Measurements from ENCODE around the gene PSMB1. TPM values are rescaled to one million over a fixed set of nuclear protein-coding genes. Genes with fewer than 3 reads are reported as not detected.

PSMB1 gene
- total and polyA plus RNA-seq, 2 donors (not counting 1 experiment from before 2014, with no cell fraction given): 94.3 to 134 TPM

DNA sequence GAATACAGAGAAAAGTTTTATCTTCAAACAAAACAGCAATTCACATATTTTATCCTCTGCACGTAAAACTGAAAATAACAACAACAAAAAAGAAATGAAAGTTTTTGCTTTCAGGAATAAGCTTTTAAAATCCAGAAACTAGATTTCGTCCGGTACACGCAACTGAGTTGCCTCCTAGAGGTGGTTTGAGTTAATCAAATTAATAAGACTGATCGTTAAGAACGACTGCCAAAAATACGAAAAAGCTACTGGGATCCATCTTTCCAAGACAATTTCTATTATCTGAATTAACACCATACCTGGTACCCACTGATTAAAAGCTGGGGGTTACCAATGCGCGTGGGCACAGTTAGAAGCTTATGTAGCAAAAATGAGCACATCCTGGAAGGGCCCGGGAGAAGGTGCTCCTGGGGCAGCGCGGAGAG is 30.7 kb upstream of the PSMB1 start:
- Histone ChIP-seq H3K9ac (ENCODE audit: low read length) (peak overlapping the region; percentile 85), H3K36me3 (replicated peaks in 1 of 2; ENCODE audit: control extremely low read depth in 1 of 2, control insufficient read depth in 1 of 2, extremely low read depth in 1 of 2, insufficient read depth in 2 of 2, low read length in 1 of 2) (peaks cover 15 to 32% of the 10 kb centered on the region in 2 experiments), H3K4me2 (replicated peaks; ENCODE audit: low read depth, low read length, poor library complexity, severe bottlenecking) (peak overlapping the region; percentile 88), H3K79me2 (ENCODE audit: control insufficient read depth, insufficient read depth, low read length) (peaks cover 8% of the 10 kb centered on the region), H3K4me1 (ENCODE audit: control insufficient read depth in 2 of 2, insufficient read depth in 2 of 2, low read length in 2 of 2) (peaks cover 14 to 16% of the 10 kb centered on the region in 2 donors), H3K4me3 (ENCODE audit: control extremely low read depth in 1 of 5, extremely low read depth in 1 of 5, insufficient read depth in 1 of 5, low read depth in 2 of 5, low read length in 4 of 5) (peak overlapping the region; percentile 76 to 85 (median 82)), H3K27me3 (replicated peaks in 1 of 4; ENCODE audit: control extremely low read depth in 1 of 4, control insufficient read depth in 3 of 4, insufficient read depth in 4 of 4, low read length in 3 of 4) (peaks cover 0 to 4% (median 0%) of the 10 kb centered on the region in 4 experiments), H3K27ac (ENCODE audit: low read length in 2 of 2) (peak overlapping the region; percentile 66 to 86), H3K9me3 (ENCODE audit: control extremely low read depth in 1 of 3, control insufficient read depth in 2 of 3, insufficient read depth in 1 of 3, low read length in 2 of 3) (no peaks in the 10 kb centered on the region), H2AFZ (ENCODE audit: insufficient read depth, low read depth, low read length, poor library complexity, severe bottlenecking) (peak overlapping the region; percentile 97), H4K20me1 (ENCODE audit: control insufficient read depth, insufficient read depth, low read length, poor library complexity, severe bottlenecking) (no peaks in the 10 kb centered on the region)
- Mint-ChIP-seq H3K4me3 (peak overlapping the region; percentile 98), H3K4me1 (peaks cover 25% of the 10 kb centered on the region), H3K9me3 (ENCODE audit: insufficient read depth) (no peaks in the 10 kb centered on the region), H3K27ac (peak overlapping the region; percentile 92), H3K27me3 (no peaks in the 10 kb centered on the region)
- ATAC-seq (ENCODE audit: low read depth): no peak
- no peak for TF ChIP-seq EZH2 (IDR thresholded peaks at IDR 0.05; ENCODE audit: borderline replicate concordance, insufficient read depth, low read depth, low read length, poor library complexity, severe bottlenecking)
- TF ChIP-seq, protein P1, sequence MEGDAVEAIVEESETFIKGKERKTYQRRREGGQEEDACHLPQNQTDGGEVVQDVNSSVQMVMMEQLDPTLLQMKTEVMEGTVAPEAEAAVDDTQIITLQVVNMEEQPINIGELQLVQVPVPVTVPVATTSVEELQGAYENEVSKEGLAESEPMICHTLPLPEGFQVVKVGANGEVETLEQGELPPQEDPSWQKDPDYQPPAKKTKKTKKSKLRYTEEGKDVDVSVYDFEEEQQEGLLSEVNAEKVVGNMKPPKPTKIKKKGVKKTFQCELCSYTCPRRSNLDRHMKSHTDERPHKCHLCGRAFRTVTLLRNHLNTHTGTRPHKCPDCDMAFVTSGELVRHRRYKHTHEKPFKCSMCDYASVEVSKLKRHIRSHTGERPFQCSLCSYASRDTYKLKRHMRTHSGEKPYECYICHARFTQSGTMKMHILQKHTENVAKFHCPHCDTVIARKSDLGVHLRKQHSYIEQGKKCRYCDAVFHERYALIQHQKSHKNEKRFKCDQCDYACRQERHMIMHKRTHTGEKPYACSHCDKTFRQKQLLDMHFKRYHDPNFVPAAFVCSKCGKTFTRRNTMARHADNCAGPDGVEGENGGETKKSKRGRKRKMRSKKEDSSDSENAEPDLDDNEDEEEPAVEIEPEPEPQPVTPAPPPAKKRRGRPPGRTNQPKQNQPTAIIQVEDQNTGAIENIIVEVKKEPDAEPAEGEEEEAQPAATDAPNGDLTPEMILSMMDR (IDR thresholded peaks at IDR 0.05): peak; percentile 48
- intact Hi-C loops (cut with micrococcal nuclease): loop anchor here (1.0 to 2.0 kb wide), 4 partner anchors 29 to 881 kb away; partner anchors contain the start of genes C6orf120, DYNLT2, ERMARD and FAM120B
- DNase-seq: no peak
- POLR2A ChIA-PET: interaction anchor here (1.0 to 2.0 kb wide), 2 partner anchors 13 to 30 kb away, joined by 3 to 19 read pairs; partner anchors contain the start of genes PSMB1 and TBP
- CTCF ChIA-PET: interaction anchor here (1.0 to 1.6 kb wide), 2 partner anchors 25 to 30 kb away, joined by 5 read pairs; partner anchors contain the start of gene TBP
- WGBS (ENCODE audit: insufficient coverage): 0% methylated on average over 6 of the region's 12 CpGs

DNA sequence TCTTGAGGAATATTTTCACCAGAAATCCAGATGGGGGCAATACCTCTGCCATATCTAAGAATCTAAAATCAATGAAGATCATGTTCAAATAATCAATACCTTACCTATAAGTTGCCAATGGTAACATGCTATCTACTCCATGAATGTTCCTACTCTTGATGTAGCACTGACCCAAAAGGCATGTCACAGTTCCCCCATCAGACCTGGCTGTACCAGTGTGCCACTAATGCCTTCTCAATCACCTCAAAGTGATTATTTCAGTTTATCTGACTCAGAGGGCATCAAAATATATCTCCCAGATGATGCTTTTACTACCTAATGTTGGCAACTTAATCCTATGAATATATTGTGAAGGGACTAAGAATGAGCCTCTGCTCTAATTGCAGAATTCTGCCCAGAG is 25.8 kb upstream of the PSMB1 start:
- H4K20me1 ChIP-seq (ENCODE audit: control insufficient read depth, insufficient read depth, low read length, poor library complexity, severe bottlenecking): no peaks in the 10 kb centered on the region
- TF ChIP-seq EZH2 (IDR thresholded peaks at IDR 0.05; ENCODE audit: borderline replicate concordance, insufficient read depth, low read depth, low read length, poor library complexity, severe bottlenecking): no peak
- TF ChIP-seq, protein P1 (IDR thresholded peaks at IDR 0.05): no peak
- no peaks in the 10 kb centered on the region for H3K27me3 Mint-ChIP-seq

More for the DNA sequence above, 25.8 kb upstream of the PSMB1 start:
- CTCF ChIA-PET: no interaction called here
- no peak overlapping the region for H3K9ac ChIP-seq (ENCODE audit: low read length)
- H3K27me3 ChIP-seq (replicated peaks in 1 of 4; ENCODE audit: control extremely low read depth in 1 of 4, control insufficient read depth in 3 of 4, insufficient read depth in 4 of 4, low read length in 3 of 4): no peaks in the 10 kb centered on the region
- Mint-ChIP-seq H3K4me3 (no peak overlapping the region), H3K27ac (no peak overlapping the region), H3K9me3 (ENCODE audit: insufficient read depth) (no peaks in the 10 kb centered on the region), H3K4me1 (peaks cover 13% of the 10 kb centered on the region)
- peaks cover 7% of the 10 kb centered on the region in 2 donors for H3K4me1 ChIP-seq (ENCODE audit: control insufficient read depth in 2 of 2, insufficient read depth in 2 of 2, low read length in 2 of 2)
- H2AFZ ChIP-seq (ENCODE audit: insufficient read depth, low read depth, low read length, poor library complexity, severe bottlenecking): no peak overlapping the region
- no peak overlapping the region for H3K4me2 ChIP-seq (replicated peaks; ENCODE audit: low read depth, low read length, poor library complexity, severe bottlenecking)
- intact Hi-C loops (cut with micrococcal nuclease): no loop called here
- H3K9me3 ChIP-seq (ENCODE audit: control extremely low read depth in 1 of 3, control insufficient read depth in 2 of 3, insufficient read depth in 1 of 3, low read length in 2 of 3): no peaks in the 10 kb centered on the region
- no peak overlapping the region for H3K27ac ChIP-seq (ENCODE audit: low read length in 2 of 2)
- ATAC-seq (ENCODE audit: low read depth) (no peak), DNase-seq (no peak)
- POLR2A ChIA-PET: no interaction called here
- peaks cover 7% of the 10 kb centered on the region for H3K79me2 ChIP-seq (ENCODE audit: control insufficient read depth, insufficient read depth, low read length)
- H3K4me3 ChIP-seq (ENCODE audit: control extremely low read depth in 1 of 5, extremely low read depth in 1 of 5, insufficient read depth in 1 of 5, low read depth in 2 of 5, low read length in 4 of 5): no peak overlapping the region
- H3K36me3 ChIP-seq (replicated peaks in 1 of 2; ENCODE audit: control extremely low read depth in 1 of 2, control insufficient read depth in 1 of 2, extremely low read depth in 1 of 2, insufficient read depth in 2 of 2, low read length in 1 of 2): peaks cover 33 to 69% of the 10 kb centered on the region in 2 experiments
